ENCODE measurements around the gene MRPL54.

Gene MRPL54

GRCh38 chr19:3807131-3807480 is 44.6 kb downstream of the MRPL54 start:
- TF ChIP-seq, protein P1, sequence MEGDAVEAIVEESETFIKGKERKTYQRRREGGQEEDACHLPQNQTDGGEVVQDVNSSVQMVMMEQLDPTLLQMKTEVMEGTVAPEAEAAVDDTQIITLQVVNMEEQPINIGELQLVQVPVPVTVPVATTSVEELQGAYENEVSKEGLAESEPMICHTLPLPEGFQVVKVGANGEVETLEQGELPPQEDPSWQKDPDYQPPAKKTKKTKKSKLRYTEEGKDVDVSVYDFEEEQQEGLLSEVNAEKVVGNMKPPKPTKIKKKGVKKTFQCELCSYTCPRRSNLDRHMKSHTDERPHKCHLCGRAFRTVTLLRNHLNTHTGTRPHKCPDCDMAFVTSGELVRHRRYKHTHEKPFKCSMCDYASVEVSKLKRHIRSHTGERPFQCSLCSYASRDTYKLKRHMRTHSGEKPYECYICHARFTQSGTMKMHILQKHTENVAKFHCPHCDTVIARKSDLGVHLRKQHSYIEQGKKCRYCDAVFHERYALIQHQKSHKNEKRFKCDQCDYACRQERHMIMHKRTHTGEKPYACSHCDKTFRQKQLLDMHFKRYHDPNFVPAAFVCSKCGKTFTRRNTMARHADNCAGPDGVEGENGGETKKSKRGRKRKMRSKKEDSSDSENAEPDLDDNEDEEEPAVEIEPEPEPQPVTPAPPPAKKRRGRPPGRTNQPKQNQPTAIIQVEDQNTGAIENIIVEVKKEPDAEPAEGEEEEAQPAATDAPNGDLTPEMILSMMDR (IDR thresholded peaks at IDR 0.05) = no peak

- TF ChIP-seq, protein P1 (IDR thresholded peaks at IDR 0.05) = no peak
Observed at GRCh38 chr19:3807574-3808354, 45.3 kb downstream of the MRPL54 start.

GRCh38 chr19:3808420-3809143 is 46.1 kb downstream of the MRPL54 start:
- TF ChIP-seq, protein P1 (IDR thresholded peaks at IDR 0.05) = no peak

GRCh38 chr19:3809881-3810707 is 47.6 kb downstream of the MRPL54 start:
- TF ChIP-seq, protein P1 (IDR thresholded peaks at IDR 0.05) = no peak

DNA sequence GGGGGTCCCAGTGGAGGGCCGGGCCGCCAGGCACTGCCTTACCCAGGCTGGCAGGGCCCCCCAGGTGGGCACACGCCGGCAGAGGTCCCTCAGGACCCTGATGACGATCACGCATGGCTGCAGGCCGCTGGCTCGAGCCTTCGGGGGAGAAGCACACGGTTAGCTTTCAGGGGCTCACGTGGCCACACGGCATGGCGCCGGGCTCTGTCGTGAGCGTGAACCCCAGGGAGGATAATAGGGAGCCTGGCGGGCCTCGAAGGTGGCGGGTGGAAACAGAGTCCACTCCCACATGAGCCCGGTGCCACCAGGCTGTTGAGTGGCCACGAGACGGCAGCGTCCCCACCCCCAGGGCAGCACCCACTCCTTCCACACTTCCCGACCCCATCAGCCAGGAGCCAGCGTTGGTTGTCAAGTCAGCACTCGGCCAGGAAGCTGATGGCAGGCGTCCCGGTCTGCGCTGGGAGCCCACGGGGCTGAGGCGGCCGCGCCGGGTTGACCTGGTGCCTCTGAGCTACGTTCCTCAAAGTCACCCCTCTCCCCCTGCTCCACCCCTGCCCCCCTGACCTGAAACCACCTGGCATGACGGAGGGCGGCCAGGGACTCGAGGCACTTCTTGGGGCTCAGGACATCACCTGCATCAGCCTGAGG is 48.4 kb downstream of the MRPL54 start:
- TF ChIP-seq, protein P1 (IDR thresholded peaks at IDR 0.05) = no peak

GRCh38 chr19:3813473-3814392 is 51.3 kb downstream of the MRPL54 start:
- TF ChIP-seq, protein P1 (IDR thresholded peaks at IDR 0.05) = no peak
